Activated T-cell treated with anti-CD3 and anti-CD28 coated beads for 1 hour (primary cell): Measurements from ENCODE around the gene COL17A1.

Source experiments
- DNase-seq: peaks from one replicate; pipeline ENCODE4 v3.0.0-alpha.2; 2020; ENCODE audit warnings: low read depth

Gene COL17A1

DNA sequence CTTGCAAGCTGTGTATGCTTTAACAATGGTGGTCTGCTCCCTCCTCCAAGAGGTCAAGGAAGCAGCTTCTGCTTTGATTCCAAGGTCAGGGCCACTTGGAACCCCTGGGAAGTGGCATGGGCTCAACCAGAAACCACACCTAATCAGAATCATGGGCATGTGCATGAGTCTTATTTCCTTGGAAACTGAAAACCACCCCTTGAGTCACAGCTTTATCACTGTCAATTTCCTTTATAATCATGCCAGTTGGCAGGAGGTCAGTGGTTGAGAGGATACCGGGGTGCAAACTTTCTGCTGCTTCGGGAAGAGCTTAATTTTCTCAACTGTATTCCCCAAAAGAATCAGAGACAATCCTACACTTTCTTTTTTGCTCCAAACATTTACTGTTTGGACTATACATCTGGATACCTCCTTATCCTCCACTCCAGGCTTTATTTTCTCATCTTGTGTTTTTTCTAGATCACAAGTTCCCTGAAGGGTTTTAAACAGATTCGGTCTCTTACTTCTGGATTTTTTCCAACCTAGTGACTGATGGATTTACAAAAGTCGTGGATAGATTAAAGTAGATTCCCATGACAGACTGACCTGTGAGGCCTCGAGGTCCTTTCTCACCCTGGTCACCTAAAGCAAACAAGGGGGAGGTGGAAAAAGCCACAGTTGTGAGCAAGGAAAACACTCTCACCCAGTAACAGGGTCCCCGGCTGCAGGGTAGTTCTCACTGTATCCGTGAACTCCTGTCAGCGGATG is 36.0 kb downstream of the COL17A1 start:
- no peak for DNase-seq

- no peak for DNase-seq
Measured at GRCh38 chr10:104046651-104047050, 39.0 kb downstream of the COL17A1 start.

DNA sequence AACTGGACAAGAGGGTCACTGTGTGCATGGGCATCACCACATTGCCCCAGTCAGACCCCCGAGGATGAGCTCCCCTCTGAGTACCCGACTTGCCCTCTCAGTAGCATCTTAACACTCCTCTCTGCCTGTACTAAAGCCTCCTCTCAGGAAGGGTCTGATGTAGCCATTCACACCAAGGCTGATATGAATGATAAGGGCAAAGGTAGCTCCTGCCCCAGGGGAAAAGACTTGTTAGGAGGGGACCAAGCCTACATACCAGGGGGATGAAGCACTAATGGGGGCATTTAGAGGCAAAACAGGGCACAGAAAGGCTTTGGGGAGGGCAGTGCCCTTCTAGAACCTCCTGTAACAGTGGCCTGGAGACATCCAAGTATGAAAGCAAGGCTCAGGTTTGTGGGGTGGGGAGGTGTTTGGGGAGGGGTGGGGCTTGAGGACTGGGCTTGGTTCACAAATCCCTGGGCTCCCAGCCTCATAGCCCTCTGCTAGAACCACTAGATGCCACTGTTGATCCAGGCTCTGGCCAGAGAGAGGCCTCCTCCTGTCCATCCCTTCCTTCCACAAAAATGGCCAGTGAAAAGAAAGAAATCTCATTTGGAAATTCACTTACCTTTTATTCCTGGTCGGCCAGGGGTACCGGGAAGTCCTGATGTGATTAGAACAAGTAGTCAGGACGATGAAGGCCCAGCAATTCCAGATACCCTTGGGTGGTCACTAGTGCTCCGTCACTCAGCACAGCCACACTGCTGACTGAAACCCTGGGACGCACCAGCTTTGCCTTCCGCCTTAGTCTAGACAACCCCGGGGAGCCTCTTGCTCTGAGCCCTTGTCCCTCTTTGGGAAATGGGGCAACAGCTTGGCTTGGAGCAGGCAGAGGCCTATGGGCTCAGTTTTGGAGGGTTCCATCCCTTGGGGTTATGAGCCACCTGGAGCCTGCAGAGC is 40.3 kb downstream of the COL17A1 start:
- no peak for DNase-seq

- DNase-seq, result no peak
Measured at GRCh38 chr10:104043854-104044253, 41.8 kb downstream of the COL17A1 start.

- no peak for DNase-seq
Measured at GRCh38 chr10:104043185-104043830, 42.4 kb downstream of the COL17A1 start.

DNA sequence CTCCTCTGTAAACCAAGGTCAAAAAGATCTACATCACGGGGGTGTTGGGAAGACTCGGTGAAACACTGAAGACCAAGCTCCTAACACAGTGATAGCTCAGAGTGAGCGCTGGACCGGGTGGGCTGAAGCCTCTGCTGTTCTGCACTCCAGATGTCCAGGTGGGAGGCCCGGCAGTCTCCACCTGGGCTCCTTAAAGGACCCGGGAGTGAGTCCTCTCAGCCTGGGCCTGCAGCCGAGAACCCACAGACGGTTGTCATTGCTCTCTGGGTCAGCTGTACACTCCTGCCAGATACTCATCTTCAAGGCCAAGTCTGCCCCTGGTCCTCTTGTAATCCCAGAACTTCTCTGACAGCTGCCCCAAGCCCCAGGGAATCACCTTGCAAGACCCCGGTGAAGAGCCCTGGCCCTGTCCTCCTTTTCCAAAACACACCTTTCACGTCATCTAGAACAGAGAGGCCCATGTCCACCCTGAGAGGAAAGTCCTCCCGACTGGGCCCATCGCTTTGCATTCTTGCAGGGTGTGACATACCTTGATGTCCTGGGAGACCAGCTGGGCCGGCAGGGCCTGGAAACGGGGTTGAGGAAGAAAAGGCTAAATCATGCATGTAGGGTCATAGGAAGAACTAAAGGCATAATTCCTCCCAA is 43.7 kb downstream of the COL17A1 start:
- no peak for DNase-seq

- no peak for DNase-seq
Measured at GRCh38 chr10:104040862-104041789, 44.6 kb downstream of the COL17A1 start.

DNA sequence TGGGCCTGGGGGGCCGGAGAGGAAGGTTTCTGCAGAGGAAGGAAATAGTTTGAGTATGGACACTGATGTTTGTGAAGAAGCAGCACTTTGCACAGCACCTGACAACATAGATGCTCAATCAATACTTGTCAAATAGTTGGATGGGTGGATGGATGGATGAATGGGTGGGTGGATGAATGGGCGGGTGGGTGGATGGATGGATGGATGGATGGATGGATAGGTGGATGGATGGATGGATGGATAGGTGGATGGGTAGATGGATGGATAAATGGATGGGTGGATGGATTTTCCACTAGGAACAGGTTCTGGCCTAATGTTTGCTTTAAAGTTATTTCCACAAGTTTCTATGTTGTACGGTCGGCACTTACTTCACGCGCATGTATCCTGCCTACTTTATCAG is 45.3 kb downstream of the COL17A1 start:
- DNase-seq, result no peak

DNA sequence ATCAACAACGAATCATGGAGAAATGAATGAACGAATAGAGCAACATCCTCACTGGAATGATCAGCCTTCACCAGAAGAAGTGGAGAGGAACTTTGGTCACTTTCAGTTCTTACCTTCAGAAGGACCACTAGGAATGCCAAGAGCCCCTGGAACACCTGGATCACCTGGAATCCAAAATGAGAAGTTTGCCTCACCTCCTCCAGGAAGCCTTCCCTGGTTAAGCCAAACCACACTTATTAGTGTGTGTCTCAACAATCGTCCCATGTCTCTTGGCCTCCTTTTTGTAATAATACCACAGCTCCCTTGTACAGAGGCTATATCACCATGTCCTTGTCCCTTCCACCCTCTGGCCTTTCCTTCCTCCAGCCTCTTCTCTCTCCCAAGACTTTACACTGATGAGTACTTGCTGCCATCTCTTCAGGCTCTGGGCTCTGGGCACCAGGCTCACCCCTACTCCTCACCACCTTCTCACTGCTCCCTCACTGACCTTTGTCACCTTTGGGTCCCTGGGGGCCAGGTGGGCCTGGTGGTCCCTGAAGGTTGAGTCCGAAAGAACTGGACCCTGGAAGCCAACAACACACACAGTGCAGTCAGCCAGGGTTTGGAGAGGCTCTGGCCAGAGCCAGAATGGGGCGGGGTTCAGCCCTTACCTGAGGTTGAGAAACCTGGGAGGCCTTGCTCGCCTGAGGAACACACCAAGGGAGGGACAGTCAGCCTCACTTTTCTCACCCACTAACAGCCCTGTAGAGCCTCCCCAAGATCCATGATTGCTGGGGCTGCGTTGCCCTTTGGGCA is 46.5 kb downstream of the COL17A1 start:
- no peak for DNase-seq

DNA sequence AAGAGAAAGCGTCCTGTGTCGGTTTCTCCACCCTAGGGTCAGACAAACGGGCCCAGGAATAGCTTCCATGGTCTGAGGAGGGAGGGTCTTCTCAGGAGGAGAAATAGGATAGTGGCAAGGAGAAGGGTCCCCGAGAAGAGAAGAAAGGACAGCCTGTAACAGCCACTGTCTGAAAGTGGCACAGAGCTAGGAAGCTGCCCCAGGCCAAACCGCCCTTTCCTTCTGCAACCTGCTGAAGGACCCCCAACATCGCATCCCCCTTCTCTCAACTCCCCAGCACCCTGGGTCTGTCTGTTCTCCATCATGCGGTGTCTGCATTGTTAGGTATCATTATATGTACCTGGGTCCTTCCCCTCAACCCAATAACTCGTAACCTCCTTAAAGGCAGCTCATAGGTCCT is 47.1 kb downstream of the COL17A1 start:
- no peak for DNase-seq

DNA sequence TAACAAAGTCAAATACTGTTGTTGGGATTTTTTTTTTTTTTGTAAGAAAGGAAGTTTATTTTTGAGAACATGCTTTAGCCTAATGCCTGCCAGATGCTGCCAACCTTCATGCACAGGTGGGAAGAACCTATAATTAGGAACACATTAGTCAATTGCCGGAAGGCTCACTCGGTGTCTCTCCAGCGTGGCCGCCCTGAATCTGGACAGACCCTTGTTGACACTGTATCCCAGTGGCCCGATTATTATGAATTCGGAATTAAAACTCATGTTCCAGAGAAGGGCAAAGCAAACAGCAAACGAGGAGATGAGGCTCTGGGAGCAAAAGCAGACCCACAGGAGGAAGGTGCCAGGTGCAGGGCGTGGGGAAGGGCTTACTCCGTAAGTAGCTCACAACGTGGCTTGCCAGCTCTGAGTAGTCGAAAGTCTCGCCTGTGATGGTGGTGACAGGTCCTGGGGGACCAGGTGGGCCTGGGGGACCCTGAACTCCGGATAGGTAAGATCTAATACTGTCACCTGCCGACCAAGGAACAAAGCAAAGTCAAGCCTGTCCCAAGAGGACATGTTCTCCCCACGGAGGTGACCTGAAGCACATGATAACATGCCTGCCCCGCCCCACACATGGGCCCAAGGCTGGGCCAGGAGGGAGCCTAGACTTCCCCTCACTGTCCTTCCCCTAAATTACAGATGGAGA is 48.3 kb downstream of the COL17A1 start:
- no peak for DNase-seq

DNA sequence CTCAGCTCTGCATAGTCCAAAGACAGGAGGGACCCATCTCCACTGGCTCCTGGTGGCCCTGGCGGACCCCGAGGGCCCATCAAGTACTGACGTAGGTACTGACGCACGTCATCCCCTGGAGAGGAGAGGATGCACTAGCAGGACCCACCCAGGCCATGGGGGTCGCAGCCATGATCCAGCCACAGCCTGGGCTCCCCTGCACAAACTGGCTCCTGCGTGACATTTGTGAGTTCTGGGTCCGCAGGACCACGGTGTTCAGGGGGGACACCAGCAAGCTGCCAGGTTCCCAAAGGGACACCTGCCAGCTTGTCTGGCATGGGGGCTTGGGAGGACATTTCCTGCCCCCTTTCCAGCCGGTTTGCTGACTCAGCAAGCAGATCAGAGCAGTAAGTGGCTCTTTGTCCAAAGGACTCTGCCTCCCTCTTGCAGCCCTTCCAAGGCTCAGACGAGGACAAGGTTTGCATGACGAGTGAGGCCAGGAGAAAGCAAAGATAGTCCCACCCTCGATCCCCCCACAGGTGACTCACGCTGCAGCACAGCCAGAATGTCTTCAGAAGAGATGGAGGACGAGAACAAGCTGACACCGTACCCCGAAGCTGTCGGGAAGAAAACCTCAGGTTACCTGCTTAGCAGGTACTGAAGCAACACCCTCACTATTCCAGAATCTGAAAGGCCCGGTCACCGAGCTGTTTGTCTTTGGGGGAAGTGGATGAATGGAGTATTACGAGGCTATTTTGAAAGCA is 49.0 kb downstream of the COL17A1 start:
- DNase-seq, result no peak

- DNase-seq, result no peak
Measured at GRCh38 chr10:104036069-104036384, 49.7 kb downstream of the COL17A1 start.

GRCh38 chr10:104035194-104036068 is 50.2 kb downstream of the COL17A1 start:
- DNase-seq, result no peak

GRCh38 chr10:104034401-104035193 is 51.1 kb downstream of the COL17A1 start:
- DNase-seq, result no peak

- no peak for DNase-seq
Measured at GRCh38 chr10:104033966-104034365, 51.7 kb downstream of the COL17A1 start.

DNA sequence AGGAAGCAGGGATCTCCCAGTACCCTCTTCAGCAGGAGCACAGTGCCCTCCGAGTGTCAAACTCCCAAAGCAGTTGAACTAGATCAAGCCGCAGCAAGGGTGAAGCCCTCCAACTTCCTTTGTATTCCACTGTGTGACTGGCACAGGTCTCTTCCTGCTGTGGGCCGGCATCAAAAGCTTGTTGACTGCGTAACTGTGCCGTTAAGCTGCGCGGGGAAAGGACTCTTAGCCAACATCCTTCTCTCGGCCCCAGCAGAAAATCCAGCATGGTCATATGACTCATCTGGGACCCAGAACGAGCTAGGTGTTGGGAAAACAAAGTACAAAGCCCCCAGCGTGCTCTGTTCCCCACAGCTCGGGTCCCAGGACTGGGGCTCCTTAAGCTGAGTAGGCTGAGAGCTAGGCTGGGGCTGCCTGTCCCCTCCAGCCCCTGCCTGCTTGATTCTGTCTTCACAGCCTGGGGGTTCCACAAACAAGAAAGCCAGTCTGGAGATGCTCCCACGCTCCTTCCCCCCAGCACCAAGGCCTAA is 52.2 kb downstream of the COL17A1 start:
- no peak for DNase-seq
